DMS114 treated with DMSO at 0.1 percent for 48 hours (cell line): Measurements from ENCODE around the gene TMEM80.
"Not testable (repeated sequence)": the region's sequence is repeated elsewhere in the genome, so short reads cannot be mapped to it uniquely, and the experiment has no call there.

Source experiments
- DNase-seq: peaks from one replicate; lab custom pipeline; 2025; ENCODE audit not compliant: unreplicated experiment; lab: John Stamatoyannopoulos, UW

TMEM80 gene

DNA sequence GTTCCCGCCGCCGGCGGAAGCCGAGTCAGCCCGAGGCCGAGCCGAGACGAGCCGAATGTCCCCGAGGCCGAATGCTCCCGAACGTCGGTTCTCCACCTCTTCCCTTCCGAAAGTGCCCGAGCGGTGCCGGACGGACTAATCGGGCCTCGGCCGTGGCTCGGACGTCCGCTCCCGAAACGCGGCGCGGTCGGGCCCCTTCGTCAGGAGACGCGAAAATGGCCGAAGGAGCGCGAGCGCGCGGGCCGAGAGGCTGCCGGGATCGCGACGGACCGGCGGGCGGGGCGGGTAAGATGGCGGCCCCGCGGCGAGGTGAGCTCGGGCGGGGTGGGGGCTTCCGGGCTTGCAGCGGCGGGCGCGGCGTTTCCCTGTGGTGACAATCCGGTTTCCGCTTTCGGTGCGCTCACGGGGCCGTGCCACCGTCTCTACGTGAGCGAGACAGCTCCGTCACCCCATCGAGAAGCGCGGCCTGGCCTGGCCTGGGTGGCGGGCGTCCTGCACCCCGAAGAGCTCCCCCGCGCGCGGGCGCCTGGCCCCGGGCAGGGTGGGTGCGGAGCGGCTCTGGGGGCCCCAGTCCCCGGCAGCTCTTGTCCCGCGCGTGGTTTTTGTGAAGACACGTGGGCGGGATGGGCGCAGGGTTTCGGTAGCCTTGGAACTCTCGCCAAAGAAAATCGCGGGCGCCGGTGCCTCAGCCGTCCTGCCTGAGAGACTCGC is at the start of gene TMEM80:
Gene TMEM80 (plus strand): TSS at position 279 of the 711 bp plus-strand sequence. CDS start 12 bp downstream, at position 291.
- DNase-seq: peak; percentile 78

DNA sequence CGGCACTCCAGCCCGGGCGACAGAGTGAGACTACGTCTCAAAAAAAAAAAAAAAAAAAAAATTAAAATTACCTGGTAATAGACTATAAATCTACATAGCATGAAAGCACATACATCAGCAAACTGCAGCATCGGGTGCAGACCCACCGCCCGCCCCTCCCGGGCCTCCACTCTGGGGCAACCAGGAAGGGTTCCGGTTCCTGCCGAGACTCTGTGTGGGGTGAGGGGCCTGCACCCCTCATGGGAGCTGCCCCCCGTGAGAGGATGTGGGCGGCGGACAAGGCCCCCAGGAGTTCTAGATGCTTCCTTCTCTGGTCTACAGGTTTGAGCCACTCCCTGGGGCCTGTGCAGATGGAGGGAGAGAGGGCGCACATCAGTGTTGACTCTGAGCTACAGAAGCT is 49.4 kb upstream of the TMEM80 start:
- DNase-seq: no peak

DNA sequence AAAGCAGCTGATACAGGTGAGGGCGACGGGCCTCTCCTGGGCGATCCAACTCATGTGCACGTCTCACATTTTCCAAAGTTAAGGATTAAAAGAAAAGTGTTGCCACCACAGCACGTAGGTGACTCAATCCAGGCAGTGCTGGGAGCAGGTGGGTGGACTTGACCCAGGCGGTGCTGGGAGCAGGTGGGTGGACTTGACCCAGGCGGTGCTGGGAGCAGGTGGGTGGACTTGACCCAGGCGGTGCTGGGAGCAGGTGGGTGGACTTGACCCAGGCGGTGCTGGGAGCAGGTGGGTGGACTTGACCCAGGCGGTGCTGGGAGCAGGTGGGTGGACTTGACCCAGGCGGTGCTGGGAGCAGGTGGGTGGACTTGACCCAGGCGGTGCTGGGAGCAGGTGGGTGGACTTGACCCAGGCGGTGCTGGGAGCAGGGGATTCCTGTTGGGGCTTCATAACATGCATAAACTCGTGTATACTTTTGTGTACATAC is 47.9 kb upstream of the TMEM80 start:
- not testable (repeated sequence) for DNase-seq

DNA sequence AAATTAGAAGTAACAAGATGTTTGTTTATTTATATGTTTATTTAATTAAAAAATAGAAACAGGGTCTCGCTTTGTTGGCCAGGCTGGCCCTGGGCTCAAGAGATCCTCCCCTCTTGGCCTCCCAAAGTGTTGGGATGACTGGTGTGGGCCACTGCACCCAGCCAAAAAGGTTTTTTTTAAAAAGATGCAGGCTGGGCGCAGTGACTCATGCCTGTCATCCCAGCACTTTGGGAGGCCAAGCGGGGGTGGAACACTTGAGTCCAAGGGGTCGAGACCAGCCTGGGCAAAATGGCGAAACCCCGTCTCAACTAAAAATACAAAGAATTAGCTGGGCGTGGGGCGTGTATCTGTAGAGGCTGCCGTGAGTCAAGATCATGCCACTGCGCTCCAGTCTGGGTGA is 45.1 kb upstream of the TMEM80 start:
- no peak for DNase-seq

DNA sequence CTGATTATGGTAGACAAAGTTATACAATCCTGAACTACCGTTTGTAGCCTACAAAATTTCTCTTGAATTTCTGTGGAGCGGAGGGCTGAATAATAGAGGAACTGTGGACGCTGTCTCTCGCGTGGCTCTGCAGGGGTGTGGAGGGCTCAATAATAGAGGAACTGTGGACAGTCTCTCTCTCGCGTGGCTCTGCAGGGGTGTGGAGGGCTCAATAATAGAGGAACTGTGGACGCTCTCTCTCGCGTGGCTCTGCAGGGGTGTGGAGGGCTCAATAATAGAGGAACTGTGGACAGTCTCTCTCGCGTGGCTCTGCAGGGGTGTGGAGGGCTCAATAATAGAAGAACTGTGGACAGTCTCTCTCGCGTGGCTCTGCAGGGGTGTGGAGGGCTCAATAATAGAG is 42.5 kb upstream of the TMEM80 start:
- DNase-seq: not testable (repeated sequence)

DNA sequence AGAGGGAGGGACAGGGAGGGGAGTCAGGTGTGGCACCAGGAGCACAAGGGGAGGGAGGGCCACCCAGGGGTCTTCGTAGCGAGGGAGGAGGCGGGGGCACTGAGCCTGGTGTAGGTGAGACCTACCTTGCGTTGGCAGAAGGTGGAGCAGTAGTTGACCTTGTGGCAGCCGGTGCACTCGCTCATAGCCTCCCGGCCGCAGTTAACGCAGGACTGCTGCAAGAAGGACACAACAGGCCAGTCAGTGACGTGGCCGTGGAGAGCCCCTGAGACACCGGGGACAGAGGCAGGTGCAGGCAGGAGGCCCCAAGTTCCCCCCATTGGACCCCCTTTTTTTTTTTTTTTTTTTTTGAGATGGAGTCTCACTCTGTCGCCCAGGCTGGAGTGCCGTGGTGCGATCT is 41.8 kb upstream of the TMEM80 start:
- no peak for DNase-seq

DNA sequence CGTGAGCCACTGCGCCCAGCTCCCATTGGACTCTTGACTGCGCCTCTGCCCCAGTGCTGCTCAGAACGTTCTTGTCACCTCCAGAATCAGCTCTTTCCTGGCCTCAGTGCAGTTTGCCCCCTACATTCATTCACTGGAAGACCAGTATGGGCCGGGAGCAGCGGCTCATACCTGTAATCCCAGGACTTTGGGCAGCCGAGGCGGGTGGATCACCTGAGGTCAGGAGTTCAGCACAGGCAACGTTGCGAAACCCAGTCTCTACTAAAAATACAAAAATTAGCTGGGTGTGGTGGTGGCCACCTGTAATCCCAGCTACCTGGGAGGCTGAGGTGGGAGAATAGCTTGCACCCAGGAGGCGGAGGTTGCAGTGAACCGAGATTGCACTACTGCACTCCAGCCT is 41.2 kb upstream of the TMEM80 start:
- DNase-seq: not testable (repeated sequence)

DNA sequence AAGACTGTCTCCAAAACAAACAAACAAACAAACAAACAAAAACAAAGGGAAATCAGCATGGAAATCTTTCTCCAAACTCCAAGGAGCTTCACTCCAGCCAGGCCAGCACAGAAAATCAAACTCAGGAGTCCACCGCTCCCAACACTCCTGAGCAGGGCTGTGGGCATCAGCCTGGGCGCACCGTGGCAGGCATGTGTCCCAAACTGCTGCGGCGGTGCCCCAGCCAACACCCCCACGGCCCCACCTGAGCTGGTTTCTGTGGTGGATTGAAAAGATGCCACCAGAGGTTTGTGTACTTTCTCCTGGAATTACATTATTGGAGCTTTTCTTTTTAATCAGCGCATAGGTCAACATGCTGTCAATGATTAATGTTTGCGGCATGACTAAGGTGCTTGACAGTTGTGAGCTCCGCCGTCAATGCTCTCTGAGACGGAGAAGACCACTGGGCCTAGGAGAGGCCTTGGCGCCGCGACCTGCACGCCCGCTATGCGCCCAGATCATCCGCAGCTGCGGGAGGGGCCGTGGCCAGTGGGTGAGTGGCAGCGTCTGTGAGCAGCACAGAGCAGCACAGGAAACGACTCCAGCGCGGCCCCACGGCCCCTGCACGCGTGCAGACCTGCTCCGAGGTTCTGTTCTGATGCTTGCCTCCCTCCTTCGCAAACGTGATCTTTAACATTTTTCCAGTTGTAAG is 40.4 kb upstream of the TMEM80 start:
- no peak for DNase-seq

DNA sequence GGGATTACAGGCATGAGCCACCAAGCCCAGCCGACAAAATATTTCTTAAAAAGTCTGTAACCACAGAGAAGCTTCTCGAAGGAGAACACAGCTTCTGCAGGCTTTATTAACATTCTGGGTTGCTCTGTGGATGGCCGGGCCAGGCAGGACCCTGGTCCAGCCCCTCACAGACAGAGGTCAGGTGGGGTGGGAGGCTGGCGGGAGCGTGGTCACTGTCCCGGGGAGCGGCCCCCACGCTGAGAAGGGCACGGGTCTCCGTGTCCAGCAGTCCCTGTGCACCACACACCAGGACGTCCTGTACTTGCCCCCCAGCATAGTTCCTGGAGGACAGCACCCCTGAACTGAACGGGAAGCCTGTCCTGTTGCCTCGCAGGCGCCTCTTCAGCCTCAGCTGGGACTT is 39.2 kb upstream of the TMEM80 start:
- no peak for DNase-seq

DNA sequence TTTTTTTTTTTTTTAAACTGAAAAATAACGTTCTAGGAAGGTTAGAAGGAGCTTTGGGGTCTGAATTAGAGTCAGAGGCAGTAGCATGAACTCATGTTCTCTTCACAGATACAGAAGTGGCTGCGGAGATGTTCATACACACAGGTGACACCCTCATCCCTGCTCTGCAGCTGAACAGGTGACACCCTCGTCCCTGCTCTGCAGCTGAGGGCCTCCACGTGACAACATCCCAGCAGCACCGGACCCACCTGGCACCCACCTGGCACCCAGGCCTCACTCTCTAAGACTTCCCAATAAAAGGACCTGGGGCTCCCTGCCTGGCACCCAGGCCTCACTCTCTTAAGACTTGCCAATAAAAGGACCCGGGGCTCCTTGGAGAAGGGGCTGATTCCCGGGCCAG is 38.8 kb upstream of the TMEM80 start:
- no peak for DNase-seq

DNA sequence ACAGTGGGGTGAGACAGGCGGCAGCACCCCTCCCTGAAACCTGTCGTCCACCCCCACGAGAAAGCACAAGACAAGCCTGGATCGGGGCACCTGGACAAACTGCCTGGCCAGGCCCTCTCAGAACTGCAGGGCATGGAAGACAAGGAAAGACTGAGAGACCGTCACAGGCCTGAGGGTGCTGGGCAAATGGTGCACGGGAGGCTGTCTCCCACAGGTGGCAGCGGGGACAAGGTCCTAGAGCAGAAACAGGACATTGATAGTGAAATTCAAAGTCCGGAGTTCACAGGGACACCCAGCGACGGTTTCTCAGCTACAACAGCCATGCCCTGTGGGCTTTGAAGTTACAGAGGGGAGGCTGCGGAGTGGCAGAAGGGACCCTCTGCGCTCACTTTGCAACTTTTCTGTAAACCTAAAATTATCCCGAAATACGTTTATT is 37.9 kb upstream of the TMEM80 start:
- no peak for DNase-seq

DNA sequence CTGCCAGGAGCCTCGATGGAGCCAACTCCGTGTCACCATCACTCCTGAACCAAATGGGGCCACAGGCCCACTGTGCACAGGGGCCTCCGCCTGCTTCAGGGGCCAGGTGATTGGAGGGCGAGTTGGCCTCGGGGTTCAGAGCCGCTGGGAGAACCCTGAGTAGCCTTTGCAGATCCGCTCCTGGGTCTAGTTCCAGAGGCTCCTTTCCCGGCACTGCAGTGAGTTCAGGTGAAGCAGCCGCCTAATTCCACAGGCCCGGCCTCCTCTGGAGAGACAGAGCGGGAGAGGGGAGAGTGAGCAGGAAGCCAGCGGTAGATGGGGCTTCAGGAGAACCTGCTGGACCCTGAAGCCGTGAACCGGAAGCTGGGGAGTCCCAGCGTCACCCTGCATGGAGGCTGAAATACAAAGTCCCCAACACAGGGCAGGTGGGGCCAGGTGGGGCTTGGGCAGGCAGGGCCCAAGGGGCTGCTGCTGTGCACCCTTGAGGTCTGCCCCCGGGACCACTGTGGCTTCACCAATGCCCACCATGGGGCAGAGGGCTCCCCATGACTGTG is 36.0 kb upstream of the TMEM80 start:
- DNase-seq: no peak

DNA sequence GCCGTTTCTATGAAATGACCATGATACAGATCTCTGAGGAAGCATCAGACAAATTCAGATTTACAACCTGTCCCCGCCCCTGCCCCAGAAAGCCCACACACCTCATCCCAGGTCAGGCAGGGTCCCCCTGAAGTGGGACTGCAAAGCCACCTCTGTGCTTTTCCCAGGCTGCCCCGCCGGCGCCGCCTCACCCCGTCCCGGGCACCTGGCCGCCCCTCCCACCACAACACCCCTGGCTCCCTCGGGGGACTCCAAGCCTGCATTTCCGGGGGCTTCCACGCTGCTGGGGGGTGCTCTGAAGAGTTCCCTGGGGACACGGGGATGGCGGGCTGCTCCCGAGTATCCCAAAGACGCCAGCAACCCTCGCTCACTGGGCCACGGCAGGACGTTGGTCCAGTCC is 35.3 kb upstream of the TMEM80 start:
- DNase-seq: no peak

DNA sequence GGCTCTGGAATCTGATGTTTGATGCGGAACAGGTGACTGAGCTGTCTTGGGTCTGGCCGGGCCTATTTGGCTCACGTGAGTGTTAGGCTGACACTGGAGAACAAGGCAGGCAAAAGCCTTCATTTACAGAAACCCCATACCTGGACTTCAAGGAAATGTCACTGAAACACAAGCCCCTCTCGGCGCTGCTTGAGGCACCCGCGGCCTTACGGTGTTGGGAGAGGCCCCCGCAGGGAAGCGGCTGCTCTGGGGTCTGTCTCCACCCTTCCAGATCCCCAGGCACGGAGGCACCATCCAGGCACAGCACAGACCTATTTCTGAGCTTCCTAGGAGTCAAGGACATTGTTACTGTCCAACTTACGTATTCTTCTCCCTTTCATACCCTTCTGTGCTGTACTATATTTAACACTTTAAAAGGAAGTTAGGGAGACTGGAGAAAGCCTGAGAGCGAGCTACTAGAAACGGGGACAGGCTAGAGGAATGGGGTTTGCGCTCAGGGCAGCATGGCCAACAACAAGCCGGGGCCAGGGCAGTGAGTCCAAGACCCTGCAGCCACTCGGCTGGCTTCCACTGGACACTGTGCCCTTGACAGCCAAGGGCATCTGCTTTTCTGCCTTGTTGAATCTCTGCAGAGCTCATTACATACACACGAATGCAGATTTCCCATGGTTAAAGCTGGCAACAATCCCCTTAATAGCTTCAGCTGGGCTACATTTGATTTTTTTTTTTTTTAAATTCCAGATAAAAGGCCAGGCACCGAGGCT is 34.8 kb upstream of the TMEM80 start:
- no peak for DNase-seq

DNA sequence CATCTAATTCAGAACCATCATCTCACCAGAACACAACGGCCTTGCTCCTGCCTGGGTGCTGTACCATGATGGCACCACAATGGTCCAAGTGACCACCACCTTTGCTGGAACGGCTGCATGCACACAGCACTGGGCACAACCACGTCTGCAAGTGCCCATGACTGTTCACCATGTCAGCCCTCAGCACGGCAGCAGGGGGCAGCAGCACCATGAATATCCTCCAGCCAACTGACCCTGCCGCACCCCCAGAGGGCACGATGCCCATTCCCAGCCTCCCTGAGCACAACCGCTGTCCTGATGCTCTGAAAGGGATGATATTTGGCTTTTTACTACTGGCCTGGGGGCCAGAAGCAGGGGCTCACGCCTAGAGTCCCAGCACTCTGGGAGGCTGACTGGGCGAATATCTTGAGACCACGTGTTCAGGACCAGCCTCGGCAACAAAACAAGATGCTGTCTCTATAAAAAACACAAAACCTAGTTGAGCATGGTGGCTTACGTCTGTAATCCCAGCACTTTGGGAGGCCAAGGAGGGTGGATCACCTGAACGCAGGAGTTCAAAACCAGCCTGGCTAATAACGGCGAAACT is 32.8 kb upstream of the TMEM80 start:
- no peak for DNase-seq

DNA sequence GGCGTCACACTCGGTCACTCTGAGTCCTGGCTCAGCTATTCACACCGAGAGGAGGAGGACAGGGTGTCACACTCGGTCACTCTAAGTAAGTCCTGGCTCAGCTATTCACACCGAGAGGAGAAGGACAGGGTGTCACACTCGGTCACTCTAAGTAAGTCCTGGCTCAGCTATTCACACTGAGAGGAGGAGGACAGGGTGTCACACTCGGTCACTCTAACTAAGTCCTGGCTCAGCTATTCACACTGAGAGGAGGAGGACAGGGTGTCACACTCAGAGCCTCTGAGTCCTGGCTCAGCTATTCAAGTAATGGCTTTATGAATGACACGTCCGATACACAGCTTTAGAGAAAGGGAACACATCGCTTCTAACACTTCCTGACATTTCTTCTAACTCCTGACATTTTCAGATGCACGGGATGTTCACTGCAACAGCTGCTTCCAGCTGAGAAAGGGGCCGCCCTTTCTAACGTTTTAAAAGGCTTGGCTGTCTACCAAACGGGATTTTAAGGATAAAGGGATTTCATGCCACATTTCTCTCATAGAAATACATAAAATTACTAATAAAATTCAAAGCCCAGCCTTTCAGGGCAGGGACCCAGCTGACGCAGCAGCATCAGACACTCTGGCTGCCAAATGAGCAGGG is 30.4 kb upstream of the TMEM80 start:
- DNase-seq: no peak

DNA sequence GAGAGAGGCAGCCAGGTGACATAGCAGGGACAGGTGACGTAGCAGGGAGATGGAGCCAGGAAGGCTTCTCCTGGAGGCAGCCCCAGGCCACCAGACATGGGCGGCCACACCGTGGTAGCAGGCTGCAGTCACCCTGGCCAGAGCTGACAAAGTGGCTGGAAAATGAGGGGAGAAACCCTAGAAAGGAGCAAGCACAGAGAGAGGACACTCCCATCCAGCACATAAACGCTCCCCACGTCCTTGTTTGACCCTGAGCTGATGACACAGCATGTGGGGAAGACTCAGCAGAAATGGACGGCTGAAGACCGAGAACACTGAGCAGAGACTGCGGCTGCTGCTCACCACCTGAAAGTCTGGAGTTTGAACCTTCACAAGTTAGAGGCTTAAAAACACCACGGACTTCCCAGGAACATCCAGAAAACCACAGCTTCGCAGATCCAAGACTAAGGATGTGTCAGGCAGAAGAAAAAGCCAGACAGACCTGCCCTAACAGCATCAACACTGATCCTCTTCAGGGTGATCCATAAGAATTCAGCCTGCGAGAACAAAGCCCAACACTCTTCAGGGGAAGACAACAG is 29.8 kb upstream of the TMEM80 start:
- DNase-seq: no peak

DNA sequence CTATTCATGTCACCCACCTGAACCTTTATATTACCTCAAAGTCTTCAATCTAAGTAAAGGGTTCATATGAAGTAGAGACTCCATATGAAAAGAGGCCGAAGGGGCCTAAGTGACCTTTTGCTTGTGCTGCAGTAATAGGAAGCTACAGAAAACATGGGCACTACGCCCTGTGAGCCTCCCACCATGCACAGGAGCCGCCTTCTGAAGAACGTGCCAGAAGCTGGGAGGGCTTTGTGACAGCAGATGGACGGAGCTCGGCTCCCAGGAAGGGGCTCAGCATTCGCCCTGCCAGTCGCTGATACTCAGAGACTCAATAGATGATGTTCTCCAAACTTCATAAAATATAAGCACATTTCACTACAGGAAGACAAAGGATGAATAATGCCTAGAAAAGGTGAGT is 21.8 kb upstream of the TMEM80 start:
- DNase-seq: no peak

DNA sequence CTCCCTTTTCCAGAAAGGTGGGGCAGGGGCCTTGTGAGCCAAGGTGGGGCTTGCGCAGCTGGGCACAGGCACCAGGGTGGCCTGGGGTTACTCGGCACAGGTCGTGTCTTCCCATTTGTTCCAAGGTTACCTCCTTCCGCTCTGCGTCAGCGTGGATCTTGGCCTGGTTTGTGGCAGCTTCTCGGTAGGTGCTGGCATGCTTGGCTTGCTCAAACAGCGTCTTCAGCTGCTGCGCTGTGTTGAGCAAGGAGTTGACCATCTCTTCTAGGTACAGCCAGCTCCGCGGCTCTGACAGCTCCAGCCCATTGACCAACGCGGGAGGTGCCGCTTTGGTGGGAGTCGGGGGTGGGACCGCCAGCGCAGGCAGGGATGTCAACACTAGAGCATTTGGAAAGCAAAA is 21.2 kb upstream of the TMEM80 start:
- DNase-seq: no peak

DNA sequence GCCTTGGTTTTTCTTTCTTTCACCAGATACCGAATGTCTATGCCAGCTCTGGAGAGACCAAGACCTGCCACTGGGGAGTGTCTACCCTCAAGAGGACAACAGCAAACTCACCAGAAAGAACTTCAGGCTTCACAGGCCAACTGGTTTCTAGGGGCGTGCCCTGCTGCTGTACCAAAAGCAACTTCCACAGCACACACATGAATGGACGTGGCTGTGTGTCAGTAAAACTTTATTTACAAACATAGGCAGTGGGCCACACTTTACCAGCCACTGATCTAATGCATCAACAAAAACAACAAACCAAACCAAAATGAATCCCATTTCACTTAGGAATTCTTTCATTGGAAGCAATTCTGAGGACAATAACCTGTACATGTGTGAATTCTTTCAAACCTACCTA is 17.3 kb upstream of the TMEM80 start:
- no peak for DNase-seq
